Measurements from ENCODE around the gene PLAAT4.
"Not testable (repeated sequence)": the region's sequence is repeated elsewhere in the genome, so short reads cannot be mapped to it uniquely, and the experiment has no call there.

PLAAT4 gene

DNA sequence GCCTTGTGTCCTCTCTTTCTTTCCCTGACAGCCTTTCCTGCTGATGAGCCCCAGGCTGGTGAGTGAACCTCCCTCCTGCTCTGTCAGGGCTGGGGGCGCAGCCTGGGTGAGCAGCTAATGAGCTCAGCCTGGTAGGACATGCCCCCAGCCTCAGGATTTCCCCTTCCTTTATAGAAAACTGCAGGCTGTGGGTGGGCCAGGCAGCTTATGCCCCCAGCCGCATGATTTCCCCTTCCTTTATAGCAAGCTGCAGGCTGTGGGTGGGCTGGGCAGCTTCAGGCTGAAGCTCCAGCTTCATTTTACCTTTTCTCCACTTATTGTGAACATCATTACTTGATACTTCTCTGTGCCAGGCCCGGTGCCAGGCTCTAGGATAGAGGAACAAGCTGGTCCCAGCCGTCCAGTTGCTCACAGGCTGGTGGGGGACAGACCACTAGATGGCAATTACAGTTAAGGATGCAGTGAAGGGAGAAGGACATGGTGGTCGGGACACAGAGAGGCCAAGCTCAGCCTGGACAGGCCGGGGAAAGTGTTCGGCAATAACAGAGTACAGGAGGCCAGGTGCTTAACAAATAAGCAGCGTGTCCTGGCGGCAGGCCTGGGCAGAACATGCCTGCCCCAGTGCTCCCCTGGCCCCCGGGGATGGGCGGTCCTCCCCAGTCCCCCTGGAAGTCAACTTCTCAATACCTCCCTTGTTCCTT, 25.4 kb upstream of the PLAAT4 start:
- DNase-seq, result no peak

DNA sequence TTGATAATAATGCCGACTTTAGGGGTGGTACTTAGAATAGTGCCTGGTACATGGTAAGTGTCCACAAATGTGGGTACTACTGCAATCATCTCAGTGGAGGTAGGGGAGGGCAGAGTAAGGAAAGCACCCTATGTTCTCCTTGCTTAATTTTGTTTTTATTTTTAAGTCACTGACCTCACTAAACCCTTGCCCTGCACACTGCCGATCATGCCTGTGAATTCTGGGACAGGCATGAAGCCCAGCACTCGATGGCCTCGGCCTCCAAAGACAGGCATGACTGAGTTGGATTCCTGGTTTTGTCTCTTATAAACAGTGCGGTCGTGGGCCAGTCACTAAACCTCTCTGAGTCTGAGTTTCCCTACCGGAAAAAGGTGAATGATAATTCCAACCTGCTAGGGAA, 23.8 kb upstream of the PLAAT4 start:
- DNase-seq, result no peak

DNA sequence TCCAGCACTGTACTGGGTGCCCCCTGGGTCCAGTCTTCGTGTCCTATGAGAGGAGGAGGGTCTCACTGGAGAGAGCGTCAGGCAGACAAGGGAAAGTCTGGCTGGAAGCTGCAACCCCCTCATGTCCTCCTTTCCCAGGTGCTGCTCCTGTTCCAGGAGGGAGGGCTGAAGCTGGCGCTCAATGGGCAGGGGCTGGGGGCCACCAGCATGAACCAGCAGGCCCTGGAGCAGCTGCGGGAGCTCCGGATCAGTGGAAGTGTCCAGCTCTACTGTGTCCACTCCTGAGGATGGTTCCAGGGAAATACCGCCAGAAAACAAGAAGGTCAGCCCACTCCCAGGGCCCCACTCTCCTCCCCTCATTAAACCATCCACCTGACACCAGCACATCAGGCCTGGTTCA, 20.5 kb upstream of the PLAAT4 start:
- no peak for DNase-seq

DNA sequence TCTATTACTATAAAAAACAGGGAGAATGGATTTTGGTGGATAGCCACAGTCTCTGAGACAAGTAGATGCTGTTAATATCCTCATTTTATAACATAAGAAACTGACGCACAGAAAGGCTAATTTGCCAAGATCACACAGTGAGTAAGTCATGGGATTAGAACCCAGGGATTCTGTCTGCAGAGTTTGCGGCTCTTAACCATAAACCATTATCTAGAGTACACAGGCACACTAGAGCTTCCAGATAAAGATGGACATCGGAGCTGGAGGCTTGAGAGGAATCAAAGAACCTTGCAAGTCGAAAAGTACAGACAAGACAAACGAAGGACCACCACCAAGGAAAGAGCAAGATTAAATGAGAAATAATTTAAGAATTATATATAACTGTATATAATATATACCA, 19.5 kb upstream of the PLAAT4 start:
- DNase-seq, result no peak

DNA sequence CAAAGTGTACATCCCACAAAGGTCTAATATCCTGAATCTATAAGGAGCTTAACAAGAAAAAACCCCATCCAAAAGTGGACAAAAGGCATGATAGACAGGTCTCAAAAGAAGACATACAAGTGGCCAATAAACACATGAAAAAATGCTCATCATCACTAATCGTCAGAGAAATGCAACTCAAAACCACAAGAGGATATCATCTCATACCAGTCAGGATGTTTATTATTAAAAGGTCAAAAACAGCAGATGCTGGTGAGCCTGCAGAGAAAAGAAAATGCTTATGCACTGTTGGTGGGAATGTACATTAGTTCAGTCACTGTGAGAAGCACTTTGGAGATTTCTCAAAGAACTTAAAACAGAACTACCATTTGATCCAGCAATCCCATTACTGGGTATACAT, 18.1 kb upstream of the PLAAT4 start:
- no peak for DNase-seq

DNA sequence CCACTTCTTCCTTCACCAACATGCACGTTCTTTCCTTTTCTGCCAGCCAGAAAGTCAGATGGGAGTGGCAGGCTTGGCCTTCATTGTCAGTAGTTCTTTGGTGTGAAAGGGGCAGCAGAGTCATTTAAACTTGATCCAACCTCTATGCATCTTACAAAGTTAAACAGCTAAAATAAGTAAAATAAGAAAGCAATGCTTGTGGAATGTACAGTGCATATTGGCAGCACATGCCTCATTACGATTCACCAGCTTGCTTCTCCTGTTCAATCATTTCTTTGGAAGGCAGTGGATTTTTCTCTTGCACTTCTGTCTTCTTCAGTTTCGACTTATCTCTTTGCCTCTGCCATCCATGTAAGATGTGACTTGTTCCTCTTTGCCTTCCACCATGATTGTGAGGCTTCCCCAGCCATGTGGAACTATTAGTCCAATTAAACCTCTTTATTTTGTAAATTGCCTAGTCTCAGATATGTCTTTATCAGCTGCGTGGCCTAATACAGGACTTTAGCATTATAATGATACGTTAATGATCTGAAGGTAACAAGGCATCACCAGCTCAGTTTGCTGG, 15.9 kb upstream of the PLAAT4 start:
- DNase-seq, result no peak

DNA sequence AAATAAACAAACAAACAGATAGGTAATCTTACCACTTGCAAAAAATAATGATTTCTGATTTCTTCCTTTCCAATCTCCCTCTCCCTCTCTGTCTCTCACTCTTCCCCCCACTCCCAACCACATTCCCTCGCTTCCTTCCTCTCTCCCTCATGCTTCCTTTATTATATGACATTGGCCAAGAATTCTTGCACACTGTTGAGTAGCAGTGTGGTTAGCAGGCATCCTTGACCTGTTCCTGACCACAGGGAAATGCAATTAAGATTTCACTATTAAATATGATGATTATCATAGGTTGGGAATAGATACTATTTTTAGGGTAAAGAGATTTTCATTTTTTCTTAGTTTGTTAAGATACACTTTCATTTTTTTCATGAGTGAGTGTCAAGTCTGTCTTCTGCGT, 14.7 kb upstream of the PLAAT4 start:
- no peak for DNase-seq

DNA sequence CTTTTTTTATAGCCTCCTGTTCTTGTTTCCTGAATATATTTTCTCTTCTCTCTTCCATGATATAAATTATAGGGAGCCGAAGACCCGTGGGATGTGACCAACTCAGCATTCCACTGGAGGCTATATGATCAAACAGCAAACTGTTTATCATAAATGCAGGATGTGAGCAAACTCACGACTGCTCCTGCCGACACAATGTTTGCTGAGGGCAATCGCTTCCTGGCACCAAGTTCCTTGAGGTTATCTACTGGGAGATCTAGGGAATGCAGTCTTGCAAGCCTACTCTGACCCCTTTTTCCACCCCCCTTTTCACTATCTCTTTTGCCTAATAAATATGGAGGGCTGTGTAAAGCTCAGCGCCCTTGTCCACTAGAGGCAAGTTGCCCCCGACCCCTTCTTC, 13.5 kb upstream of the PLAAT4 start:
- no peak for DNase-seq

DNA sequence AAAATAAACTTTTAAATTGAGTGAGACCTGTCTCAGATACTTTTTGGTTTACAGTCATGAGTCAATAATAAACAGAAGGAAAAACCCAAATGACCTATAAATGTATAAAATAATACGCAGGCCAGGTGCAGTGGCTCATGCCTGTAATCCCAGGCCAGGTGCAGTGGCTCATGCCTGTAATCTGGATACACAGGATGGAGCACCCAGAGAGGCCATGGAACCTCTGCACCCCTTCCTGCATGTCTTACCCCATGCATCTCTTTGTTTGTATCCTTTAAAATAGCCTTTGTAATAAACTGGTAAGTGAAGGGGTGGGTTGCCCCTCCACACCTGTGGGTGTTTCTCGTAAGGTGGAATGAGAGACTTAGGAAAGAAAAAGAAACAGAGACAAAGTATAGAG, 8.9 kb upstream of the PLAAT4 start:
- DNase-seq, result no peak

DNA sequence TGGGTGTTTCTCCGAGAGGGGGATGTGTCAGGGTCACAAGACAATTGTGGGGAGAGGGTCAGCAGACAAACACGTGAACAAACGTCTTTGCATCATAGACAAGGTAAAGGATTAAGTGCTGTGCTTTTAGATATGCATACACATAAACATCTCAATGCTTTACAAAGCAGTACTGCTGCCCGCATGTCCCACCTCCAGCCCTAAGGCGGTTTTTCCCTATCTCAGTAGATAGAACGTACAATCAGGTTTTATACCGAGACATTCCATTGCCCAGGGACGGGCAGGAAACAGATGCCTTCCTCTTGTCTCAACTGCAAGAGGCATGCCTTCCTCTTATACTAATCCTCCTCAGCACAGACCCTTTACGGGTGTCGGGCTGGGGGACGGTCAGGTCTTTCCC, 8.5 kb upstream of the PLAAT4 start:
- not testable (repeated sequence) for DNase-seq

DNA sequence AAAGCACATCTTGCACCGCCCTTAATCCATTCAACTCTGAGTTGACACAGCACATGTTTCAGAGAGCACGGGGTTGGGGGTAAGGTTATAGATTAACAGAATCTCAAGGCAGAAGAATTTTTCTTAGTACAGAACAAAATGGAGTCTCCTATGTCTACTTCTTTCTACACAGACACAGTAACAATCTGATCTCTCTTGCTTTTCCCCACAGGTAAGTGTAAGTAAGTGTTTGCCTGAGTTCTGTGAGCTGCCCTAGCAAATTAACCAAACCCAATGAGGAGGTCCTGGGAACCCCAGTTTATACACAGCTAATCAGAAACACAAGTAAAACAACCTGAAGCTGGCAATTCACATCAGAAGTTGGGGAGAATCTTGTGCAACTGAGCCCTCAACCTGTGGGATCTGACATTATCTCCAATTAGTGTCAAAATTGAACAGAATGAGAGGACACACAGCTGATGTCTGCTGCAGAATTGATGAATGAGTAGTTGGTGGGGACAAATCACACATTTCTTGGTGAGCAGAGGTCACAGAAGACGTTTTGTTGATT, 7.8 kb upstream of the PLAAT4 start:
- DNase-seq, result not testable (repeated sequence)

DNA sequence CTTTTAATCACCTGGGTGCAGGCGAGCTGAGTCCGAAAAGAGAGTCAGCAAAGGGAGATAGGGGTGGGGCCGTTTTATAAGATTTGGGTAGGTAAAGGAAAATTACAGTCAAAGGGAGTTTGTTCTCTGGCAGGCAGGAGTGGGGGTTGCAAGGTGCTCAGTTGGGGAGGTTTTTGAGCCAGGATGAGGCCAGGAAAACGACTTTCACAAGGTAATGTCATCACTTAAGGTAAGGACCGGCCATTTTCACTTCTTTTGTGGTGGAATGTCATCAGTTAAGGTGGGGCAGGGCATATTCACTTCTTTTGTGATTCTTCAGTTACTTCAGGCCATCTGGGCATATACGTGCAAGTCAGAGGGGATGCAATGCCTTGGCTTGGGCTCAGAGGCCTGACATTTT, 7.2 kb upstream of the PLAAT4 start:
- not testable (repeated sequence) for DNase-seq

DNA sequence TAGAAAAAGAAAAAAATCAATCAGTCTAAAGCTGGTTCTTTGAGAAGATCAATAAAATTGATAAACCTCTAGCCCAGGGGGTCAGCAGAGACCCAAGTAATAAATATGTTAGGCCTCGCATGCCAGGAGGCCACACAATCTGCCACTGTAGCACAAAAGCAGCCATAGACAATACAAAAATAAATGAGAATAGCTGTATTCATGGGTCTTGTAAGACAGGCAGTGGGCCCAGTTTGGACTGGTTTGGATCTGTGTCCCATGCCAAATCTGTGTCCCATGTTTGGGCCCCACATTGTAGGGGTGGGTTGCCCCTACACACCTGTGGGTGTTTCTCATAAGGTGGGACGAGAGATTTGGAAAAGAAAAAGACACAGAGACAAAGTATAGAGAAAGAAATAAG, 6.6 kb upstream of the PLAAT4 start:
- DNase-seq, result no peak

DNA sequence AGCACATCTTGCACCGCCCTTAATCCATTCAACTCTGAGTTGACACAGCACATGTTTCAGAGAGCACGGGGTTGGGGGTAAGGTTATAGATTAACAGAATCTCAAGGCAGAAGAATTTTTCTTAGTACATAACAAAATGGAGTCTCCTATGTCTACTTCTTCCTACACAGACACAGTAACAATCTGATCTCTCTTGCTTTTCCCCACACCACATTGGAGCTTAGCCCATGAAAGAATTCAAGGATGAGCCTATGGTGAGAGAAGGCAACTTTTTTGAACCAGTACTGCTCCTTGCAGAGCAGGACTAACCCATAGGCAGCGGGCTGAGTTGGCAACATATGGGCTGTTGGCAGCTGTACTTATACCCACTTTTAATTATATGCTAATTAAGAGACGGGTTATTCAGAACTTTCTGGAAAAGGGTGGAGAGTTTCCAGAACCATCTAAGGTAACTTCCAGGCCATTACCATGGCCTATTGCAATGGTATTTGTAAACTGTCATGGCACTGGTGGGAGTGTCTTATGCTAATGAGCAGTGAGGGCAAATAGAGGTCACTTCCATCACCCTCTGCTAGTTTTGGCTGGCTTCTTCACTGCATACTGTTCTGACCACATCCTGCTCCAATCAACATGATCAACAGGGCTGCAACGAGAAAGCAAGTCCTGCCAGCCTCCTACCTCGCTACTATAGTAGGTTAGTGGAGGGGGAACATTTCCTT, 5.4 kb upstream of the PLAAT4 start:
- DNase-seq, result peak; percentile 65

DNA sequence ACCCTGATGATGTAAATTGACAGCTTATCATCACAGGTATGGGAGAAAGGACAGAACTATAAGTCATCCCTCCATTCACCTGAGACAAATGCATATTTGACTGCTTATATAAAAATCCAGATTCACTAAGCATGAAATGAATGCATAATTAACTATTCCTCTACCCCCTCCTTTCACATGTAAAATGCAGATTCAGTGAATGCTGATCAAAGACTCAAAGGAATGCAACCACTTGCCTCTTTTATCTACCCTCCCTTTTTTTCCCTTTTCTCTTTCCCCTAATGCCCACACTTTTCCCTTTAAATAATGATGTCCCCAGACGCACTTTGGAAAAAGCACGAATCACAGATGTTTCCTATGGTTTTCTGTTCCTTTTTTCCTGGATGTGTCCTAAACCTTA, 4.5 kb upstream of the PLAAT4 start:
- no peak for DNase-seq

DNA sequence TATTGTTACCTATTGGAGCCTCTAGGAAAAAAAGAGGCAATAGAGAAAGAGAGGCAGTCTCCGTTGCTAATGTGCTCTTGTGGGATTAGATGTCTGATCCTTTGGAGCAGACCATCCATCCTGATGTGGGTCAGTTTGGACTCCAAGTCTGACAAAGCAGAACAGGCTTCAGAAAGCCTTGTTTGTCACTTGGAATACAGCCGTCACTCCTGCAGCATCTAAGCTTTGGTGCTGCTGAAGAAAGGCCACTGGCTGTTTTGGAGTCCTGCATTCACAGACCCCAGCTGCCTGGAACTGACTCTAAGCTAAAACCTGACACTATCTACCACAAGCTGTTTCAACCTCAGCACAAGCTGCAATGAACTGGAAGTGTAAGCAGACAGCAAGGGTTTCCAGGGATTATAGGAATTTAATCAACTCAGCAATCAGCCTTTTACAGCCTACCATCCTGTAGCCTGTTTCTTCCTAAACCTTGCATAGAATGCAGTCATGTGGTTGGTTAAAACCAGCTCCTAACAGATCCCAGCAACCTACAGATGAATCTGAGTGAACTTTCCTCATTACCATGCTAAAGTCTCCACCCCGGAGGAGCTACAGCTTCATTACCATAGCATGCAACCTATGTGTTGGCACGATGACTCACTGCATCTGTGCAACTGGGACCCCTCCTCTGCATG, 3.7 kb upstream of the PLAAT4 start:
- DNase-seq, result no peak

DNA sequence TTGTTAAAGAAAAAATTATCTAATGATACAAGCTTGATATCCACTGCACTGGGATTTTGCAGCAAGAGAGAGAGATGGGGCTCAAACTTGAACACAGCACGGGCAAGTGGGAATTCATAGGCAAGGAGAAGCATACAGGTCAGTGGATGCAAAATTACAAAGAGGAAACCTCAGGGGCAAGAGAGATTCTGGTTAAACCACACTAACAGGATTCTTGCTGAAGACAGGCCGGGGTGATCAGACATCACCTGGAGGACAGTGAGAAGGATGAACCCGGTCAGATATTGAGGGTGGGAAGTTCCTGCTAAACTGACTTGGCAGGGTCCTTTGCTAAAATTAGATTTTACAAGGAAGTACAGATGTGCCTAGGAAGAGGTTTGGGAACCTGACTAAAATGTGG, 2.5 kb upstream of the PLAAT4 start:
- no peak for DNase-seq

DNA sequence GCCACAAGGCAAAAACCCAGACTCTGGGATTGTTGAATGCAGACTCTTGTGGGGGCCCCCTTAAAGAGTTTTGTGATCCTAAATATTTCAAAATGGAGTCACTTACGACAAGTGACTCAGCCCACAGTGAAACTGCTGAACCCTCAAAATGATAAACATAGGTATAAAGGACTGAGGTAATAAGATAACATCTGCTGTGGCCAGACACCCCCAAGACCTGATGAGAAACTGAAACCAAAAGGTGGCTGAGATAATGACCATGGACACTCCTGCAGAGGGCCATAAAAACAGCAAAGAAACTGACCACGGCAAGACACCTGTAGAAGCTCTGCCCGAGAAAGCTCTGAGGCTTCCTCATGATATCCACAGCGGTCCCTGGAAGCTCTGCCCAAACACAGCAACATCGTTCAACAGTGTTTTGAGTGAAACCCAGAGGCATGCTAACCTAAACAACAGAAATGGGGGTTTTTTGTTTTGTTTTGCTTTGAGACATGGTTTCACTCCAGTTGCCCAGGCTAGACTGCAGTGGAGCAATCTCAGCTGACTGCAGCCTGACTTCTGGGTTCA, 1.6 kb upstream of the PLAAT4 start:
- DNase-seq, result no peak

DNA sequence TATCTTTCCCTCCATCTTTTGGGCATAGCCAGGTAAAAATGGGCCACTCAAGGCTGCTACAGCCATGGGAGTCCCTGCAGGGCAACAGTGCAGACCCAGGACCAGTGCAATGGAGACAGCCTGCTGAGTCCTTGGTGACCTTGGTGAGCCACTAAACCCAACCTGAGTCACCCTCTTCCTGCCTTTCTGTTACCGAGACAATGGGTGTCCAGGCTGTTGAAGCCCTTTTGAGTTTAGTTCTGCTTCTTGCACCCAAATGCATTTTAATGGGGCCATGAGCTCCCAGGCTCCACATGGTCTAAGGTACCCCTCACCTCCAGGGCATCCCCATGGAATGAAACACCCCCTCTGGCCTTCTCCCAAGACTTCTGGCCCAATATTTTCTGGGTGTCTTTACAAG, 874 bp upstream of the PLAAT4 start:
- DNase-seq, result peak; percentile 53

DNA sequence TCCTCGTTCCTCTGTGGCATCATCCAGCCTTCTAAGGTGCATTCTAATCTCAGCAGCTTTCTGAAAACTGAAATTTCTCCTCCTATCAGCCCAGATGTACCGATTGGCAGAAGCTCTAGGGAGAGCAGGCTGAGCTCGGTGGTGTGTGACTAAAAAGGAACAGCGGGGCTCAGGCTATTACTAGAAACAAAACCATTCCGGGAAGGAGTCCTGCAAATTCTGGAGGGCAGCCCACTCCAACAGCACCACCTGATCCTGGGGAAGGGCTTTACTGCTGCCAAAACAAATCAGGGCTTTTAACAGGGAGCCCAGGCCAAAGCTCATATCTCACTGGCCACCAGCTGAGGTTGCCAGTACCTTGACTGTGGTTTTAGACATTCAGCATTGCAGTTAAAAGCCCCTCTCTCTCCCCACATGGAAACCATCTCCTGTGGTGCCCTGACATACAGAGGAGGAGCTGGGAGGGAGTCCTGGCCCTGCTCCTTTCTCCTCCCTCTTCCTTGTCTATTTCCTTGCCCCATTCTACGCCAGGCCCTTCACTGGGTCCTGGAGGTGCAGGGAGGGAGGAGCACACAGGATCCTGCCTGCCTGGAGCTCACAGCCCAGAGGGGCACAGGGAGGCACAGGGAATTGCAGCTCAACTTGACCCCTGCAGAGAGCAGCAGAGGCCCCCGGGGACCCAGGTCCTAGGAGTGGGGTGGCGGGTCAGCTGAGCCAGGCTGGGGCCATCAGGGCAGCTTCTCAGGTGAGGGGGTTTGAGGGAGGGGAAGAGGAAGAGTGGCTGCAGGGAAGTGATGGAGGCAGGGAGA, 889 bp downstream of the PLAAT4 start:
- no peak for DNase-seq

DNA sequence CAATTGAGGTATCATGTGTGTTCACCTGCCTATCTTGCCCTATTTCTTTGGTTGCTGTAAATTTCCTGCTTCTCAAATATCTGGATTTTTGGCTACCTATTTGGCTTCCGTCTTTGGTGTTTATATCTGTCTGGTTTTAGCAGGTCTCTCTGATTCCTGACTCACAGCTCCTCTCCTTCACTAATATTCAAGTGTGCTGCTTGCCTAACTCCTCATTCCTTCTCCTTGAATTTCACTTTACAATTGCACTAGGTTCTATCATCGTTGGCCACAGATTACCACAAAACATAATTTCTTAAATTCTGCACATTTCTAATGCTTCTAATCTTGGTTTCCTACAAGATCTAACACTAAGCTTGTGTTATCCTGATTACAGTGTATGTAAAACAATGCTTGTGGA, 5.9 kb downstream of the PLAAT4 start:
- not testable (repeated sequence) for DNase-seq

DNA sequence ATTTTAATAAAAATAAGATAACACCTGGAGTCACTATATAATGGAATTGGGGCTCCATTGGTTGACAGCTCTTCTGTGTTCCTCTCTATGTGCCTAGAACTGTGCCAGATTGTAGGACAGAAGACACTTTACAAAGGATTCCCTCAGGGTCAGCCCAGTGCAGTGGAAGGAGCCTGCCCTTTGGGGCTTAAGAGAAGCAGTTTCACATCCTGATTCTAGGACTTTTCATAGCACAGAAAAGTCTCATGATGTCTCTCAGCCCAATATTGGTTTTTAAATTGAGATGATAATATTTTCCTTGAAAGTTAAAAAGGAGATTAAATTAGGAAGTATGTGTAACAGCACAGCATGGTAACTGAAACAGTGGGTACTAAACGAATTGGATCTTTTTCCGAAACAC, 7.1 kb downstream of the PLAAT4 start:
- no peak for DNase-seq
